CD8-positive, alpha-beta memory T cell (primary cell): ENCODE results near the gene PKD2. TPM values are rescaled to one million over a fixed set of nuclear protein-coding genes. Genes with fewer than 3 reads are reported as not detected.

Experiments
- CTCF ChIA-PET: fragments of 350-600 bp; sonication (Branson Sonifier 250); formaldehyde crosslinking; loops from one replicate; lab custom pipeline; 2021; ENCODE audit warnings: antibody characterized with exemption; lab: Charles Lee
- POLR2A ChIA-PET: fragments of 350-600 bp; sonication (Branson Sonifier 250); formaldehyde crosslinking; loops from one replicate; lab custom pipeline; 2021; ENCODE audit warnings: antibody characterized with exemption; lab: Charles Lee
- DNase-seq, 5 donors: peaks; one replicate each; pipeline versions ENCODE4 v3.0.0 to v3.0.0-alpha.2; 2020 to 2022; ENCODE audit warnings: mixed read lengths in 1 of 5
- H3K27ac ChIP-seq: one replicate; pipeline ENCODE4 v1.7.0; 2013; ENCODE audit warnings: low read depth, mild to moderate bottlenecking, low read length, moderate library complexity
- H3K27me3 ChIP-seq: 2 replicates; pipeline ENCODE4 v1.7.0; 2013; ENCODE audit warnings: low read length, mild to moderate bottlenecking; ENCODE audit not compliant: insufficient read depth, poor library complexity, severe bottlenecking
- H3K36me3 ChIP-seq: 2 replicates; pipeline ENCODE4 v1.7.0; 2013; ENCODE audit warnings: mild to moderate bottlenecking, low read length, moderate library complexity; ENCODE audit not compliant: insufficient read depth
- H3K4me1 ChIP-seq: 2 replicates; pipeline ENCODE4 v1.7.0; 2013; ENCODE audit warnings: mild to moderate bottlenecking, low read length, moderate library complexity; ENCODE audit not compliant: insufficient read depth
- H3K4me3 ChIP-seq: 2 replicates; pipeline ENCODE4 v1.7.0; 2013; ENCODE audit warnings: mild to moderate bottlenecking, low read length
- H3K9me3 ChIP-seq: 2 replicates; pipeline ENCODE4 v1.7.0; 2013; ENCODE audit warnings: mild to moderate bottlenecking, low read length
- H3K27ac Mint-ChIP-seq, 8 donors: one replicate each; pipeline ENCODE4 v1.8.0; 2020 to 2021; ENCODE audit warnings: mixed read lengths in 8 of 8, mild to moderate bottlenecking in 6 of 8, inconsistent platforms in 3 of 8, moderate library complexity in 3 of 8
- H3K27me3 Mint-ChIP-seq, 2 donors: one replicate each; pipeline ENCODE4 v1.8.0; 2020 to 2021; ENCODE audit warnings: mixed read lengths in 2 of 2, mild to moderate bottlenecking in 1 of 2, moderate library complexity in 1 of 2
- H3K36me3 Mint-ChIP-seq, 3 donors: one replicate each; pipeline ENCODE4 v1.8.0; 2020 to 2021; ENCODE audit warnings: mixed read lengths in 3 of 3, inconsistent platforms in 1 of 3, mild to moderate bottlenecking in 1 of 3
- H3K4me1 Mint-ChIP-seq, 3 donors: one replicate each; pipeline ENCODE4 v1.8.0; 2020 to 2021; ENCODE audit warnings: mixed read lengths in 3 of 3, inconsistent platforms in 1 of 3, mild to moderate bottlenecking in 1 of 3
- H3K4me3 Mint-ChIP-seq, 7 donors: one replicate each; pipeline ENCODE4 v1.8.0; 2020 to 2021; ENCODE audit warnings: mixed read lengths in 7 of 7, mild to moderate bottlenecking in 6 of 7, moderate library complexity in 4 of 7, inconsistent platforms in 2 of 7
- H3K9me3 Mint-ChIP-seq, 5 donors: one replicate each; pipeline ENCODE4 v1.8.0; 2020 to 2022; ENCODE audit warnings: mixed read lengths in 5 of 5, mild to moderate bottlenecking in 3 of 5, moderate library complexity in 2 of 5, inconsistent platforms in 1 of 5
- polyA plus RNA-seq: library from polyadenylated mRNA; unstranded; fragments of 300-500 nt; fragmentation: Illumina TruSeq; gene quantifications from one replicate; pipeline ENCODE4 v1.2.3, GENCODE V29; 2021
- total RNA-seq, 2 experiments: library from RNA; stranded (reverse); gene quantifications; one replicate each; pipeline ENCODE4 v1.2.3, GENCODE V29; 2021

The PKD2 gene
- 1 to 10 TPM; 7.1 to 8.3 TPM for total RNA-seq
- polyA plus RNA-seq = 4.9 TPM

DNA sequence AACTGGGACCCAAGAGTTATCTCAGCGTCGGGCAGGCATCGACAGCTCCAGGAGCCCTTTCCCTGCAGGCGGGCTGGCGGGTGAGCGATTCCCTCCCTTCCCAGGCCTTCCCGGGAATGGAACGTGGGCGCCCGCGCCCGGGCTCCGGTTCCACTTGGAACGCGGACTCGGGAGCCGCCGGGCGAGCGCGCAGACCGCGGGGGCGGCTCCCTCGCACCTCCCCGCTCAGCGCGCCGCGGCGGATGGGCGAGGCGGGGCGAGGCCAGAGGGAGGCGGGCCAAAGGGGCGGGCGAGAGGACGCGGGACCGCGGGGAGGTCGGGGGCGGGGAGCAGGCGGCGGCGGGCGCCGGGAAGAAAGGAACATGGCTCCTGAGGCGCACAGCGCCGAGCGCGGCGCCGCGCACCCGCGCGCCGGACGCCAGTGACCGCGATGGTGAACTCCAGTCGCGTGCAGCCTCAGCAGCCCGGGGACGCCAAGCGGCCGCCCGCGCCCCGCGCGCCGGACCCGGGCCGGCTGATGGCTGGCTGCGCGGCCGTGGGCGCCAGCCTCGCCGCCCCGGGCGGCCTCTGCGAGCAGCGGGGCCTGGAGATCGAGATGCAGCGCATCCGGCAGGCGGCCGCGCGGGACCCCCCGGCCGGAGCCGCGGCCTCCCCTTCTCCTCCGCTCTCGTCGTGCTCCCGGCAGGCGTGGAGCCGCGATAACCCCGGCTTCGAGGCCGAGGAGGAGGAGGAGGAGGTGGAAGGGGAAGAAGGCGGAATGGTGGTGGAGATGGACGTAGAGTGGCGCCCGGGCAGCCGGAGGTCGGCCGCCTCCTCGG lies at the start of gene PKD2:
Gene PKD2 (plus strand): TSS at position 332 of the 818 bp plus-strand sequence. CDS start 99 bp downstream, at position 431.
- POLR2A ChIA-PET = no interaction called here
- H3K27ac Mint-ChIP-seq = peak within 1 kb of the TSS in 7 of 8 donors; percentile 57 to 94 (median 83)
- peaks cover 0 to 6% (median 2%) of the 10 kb centered on the region in 3 donors for H3K36me3 Mint-ChIP-seq
- no peaks in the 10 kb centered on the region for H3K9me3 Mint-ChIP-seq
- no peak within 1 kb of the TSS for H3K27ac ChIP-seq
- CTCF ChIA-PET = no interaction called here
- H3K4me1 Mint-ChIP-seq = peaks cover 34 to 38% (median 36%) of the 10 kb centered on the region in 3 donors
- H3K4me1 ChIP-seq = peaks cover 6% of the 10 kb centered on the region
- H3K4me3 ChIP-seq = peak within 1 kb of the TSS; percentile 64
- peaks cover 2 to 4% of the 10 kb centered on the region in 2 donors for H3K27me3 Mint-ChIP-seq
- H3K4me3 Mint-ChIP-seq = peak within 1 kb of the TSS; percentile 88 to 96 (median 95)
- DNase-seq = peak; percentile 51 to 78 (median 69)
- H3K27me3 ChIP-seq = no peaks in the 10 kb centered on the region
- H3K9me3 ChIP-seq = no peaks in the 10 kb centered on the region
- no peaks in the 10 kb centered on the region for H3K36me3 ChIP-seq

GRCh38 chr4:87961993-87962392 lies 45.4 kb upstream of the PKD2 start:
- Histone ChIP-seq H3K4me1 (no peaks in the 10 kb centered on the region), H3K27me3 (no peaks in the 10 kb centered on the region), H3K9me3 (no peaks in the 10 kb centered on the region), H3K27ac (no peak overlapping the region), H3K36me3 (no peaks in the 10 kb centered on the region), H3K4me3 (no peak overlapping the region)
- ChIA-PET CTCF (interaction anchor here (1.4 kb wide), 1 partner anchor 12 kb away, joined by 5 read pairs; no protein-coding TSS in a partner anchor), POLR2A (no interaction called here)
- Mint-ChIP-seq H3K4me1 (no peaks in the 10 kb centered on the region), H3K4me3 (no peak overlapping the region), H3K36me3 (no peaks in the 10 kb centered on the region), H3K27me3 (peaks cover 0 to 26% of the 10 kb centered on the region in 2 donors), H3K27ac (peak overlapping the region in 1 of 8 donors; percentile 56), H3K9me3 (no peaks in the 10 kb centered on the region)
- no peak for DNase-seq

- H3K9me3 Mint-ChIP-seq = no peaks in the 10 kb centered on the region
- CTCF ChIA-PET = interaction anchor here (1.4 kb wide), 1 partner anchor 11 kb away, joined by 5 read pairs; no protein-coding TSS in a partner anchor
- no peaks in the 10 kb centered on the region for H3K36me3 ChIP-seq
- no peaks in the 10 kb centered on the region for H3K36me3 Mint-ChIP-seq
- H3K27me3 Mint-ChIP-seq = peaks cover 1 to 30% of the 10 kb centered on the region in 2 donors
- H3K27ac Mint-ChIP-seq = no peak overlapping the region
- no peaks in the 10 kb centered on the region for H3K9me3 ChIP-seq
- H3K4me1 ChIP-seq = no peaks in the 10 kb centered on the region
- H3K27ac ChIP-seq = no peak overlapping the region
- POLR2A ChIA-PET = interaction anchor here (0.7 kb wide), 1 partner anchor 354 kb away, joined by 3 read pairs; no protein-coding TSS in a partner anchor
- H3K4me1 Mint-ChIP-seq = no peaks in the 10 kb centered on the region
- H3K27me3 ChIP-seq = no peaks in the 10 kb centered on the region
- no peak overlapping the region for H3K4me3 ChIP-seq
- DNase-seq = no peak
- no peak overlapping the region for H3K4me3 Mint-ChIP-seq
Measured at GRCh38 chr4:87962398-87963146, 44.9 kb upstream of the PKD2 start.

DNA sequence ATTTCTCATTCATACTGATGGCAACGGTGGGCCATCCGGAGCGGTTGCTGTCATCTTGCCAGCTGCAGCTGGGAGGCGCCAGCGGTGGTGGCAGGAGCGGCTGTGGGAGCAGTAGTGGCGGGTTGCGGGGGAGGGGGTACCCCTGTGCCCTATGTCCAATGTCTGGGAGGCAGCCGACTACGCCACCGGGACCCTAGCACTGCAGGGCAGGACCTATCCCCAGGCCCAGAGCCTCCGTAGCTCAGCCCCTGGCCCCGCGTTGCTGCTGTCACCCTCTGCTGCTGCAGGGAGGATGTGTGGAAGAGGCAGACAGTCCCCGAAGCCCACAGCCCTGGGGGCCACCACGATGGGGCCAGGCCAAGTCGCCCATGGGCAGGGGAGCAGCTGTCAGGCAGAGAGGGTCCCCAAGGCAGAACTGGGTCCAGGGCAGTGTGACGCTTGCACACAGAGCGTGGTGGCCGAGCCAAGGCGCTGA lies 41.9 kb upstream of the PKD2 start:
- Histone ChIP-seq H3K4me3 (no peak overlapping the region), H3K9me3 (no peaks in the 10 kb centered on the region), H3K36me3 (no peaks in the 10 kb centered on the region), H3K27me3 (no peaks in the 10 kb centered on the region), H3K27ac (no peak overlapping the region), H3K4me1 (no peaks in the 10 kb centered on the region)
- Mint-ChIP-seq H3K27ac (no peak overlapping the region), H3K4me3 (no peak overlapping the region), H3K9me3 (no peaks in the 10 kb centered on the region), H3K27me3 (peaks cover 5 to 28% of the 10 kb centered on the region in 2 donors), H3K36me3 (no peaks in the 10 kb centered on the region), H3K4me1 (no peaks in the 10 kb centered on the region)
- DNase-seq = no peak
- ChIA-PET POLR2A (no interaction called here), CTCF (no interaction called here)

- ChIA-PET CTCF (no interaction called here), POLR2A (no interaction called here)
- Mint-ChIP-seq H3K36me3 (no peaks in the 10 kb centered on the region), H3K9me3 (no peaks in the 10 kb centered on the region), H3K4me3 (no peak overlapping the region), H3K4me1 (no peaks in the 10 kb centered on the region), H3K27ac (no peak overlapping the region), H3K27me3 (peaks cover 5 to 30% of the 10 kb centered on the region in 2 donors)
- H3K9me3 ChIP-seq = no peaks in the 10 kb centered on the region
- no peaks in the 10 kb centered on the region for H3K4me1 ChIP-seq
- no peak overlapping the region for H3K27ac ChIP-seq
- DNase-seq = no peak
- no peaks in the 10 kb centered on the region for H3K27me3 ChIP-seq
- no peaks in the 10 kb centered on the region for H3K36me3 ChIP-seq
- no peak overlapping the region for H3K4me3 ChIP-seq
Measured at GRCh38 chr4:87966095-87966496, 41.3 kb upstream of the PKD2 start.

DNA sequence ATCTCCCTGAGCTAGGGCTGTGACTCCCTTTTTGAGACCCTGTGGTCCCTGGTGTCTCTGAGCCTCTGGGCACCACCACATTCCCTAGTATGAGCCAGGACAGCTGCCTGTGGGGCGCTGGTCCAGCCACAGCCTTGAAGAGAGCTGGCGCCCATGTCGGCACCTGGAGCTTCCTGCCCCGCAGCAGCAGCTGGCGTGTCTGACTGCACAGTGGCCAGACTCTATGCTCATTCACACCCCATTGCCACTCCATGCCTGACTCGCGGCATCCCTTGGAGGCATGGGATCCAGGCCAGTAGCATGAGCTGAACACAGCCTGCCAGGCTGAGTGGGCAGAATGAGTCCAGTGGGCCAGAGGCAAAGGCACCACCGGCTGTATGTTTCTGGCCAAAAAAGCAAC lies 40.2 kb upstream of the PKD2 start:
- no peak for DNase-seq
- H3K4me3 Mint-ChIP-seq = no peak overlapping the region
- H3K27me3 ChIP-seq = no peaks in the 10 kb centered on the region
- ChIA-PET POLR2A (no interaction called here), CTCF (interaction anchor here (1.5 kb wide), 1 partner anchor 13 kb away, joined by 5 read pairs; no protein-coding TSS in a partner anchor)
- H3K4me1 Mint-ChIP-seq = no peaks in the 10 kb centered on the region
- no peak overlapping the region for H3K27ac ChIP-seq
- H3K36me3 Mint-ChIP-seq = no peaks in the 10 kb centered on the region
- H3K4me3 ChIP-seq = no peak overlapping the region
- no peaks in the 10 kb centered on the region for H3K9me3 ChIP-seq
- no peak overlapping the region for H3K27ac Mint-ChIP-seq
- no peaks in the 10 kb centered on the region for H3K4me1 ChIP-seq
- peaks cover 9 to 30% of the 10 kb centered on the region in 2 donors for H3K27me3 Mint-ChIP-seq
- no peaks in the 10 kb centered on the region for H3K36me3 ChIP-seq
- H3K9me3 Mint-ChIP-seq = no peaks in the 10 kb centered on the region

DNA sequence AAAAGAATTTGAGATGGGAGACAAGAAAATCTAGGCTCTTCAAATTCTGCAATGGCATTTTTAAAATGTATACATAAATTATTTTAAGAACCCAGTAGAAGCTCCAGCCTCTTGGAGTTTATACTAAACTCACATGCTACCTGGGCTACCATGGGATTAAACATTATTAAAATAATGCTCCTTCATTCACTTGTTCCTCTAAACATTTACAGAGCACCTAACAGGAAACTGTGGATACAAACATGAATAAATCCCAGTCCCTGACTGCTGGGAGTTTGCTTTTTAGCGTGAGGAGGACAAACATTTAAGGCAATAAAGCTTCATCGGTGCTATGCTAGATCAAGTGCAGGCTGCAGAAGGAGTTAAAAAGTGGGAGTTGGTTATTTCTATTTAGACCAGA lies 37.3 kb upstream of the PKD2 start:
- Mint-ChIP-seq H3K36me3 (no peaks in the 10 kb centered on the region), H3K4me1 (peaks cover 1 to 6% (median 3%) of the 10 kb centered on the region in 3 donors), H3K9me3 (no peaks in the 10 kb centered on the region), H3K27ac (no peak overlapping the region), H3K4me3 (no peak overlapping the region), H3K27me3 (peaks cover 20 to 41% of the 10 kb centered on the region in 2 donors)
- Histone ChIP-seq H3K9me3 (no peaks in the 10 kb centered on the region), H3K4me1 (no peaks in the 10 kb centered on the region), H3K27ac (no peak overlapping the region), H3K27me3 (no peaks in the 10 kb centered on the region), H3K4me3 (no peak overlapping the region), H3K36me3 (no peaks in the 10 kb centered on the region)
- CTCF ChIA-PET = no interaction called here
- POLR2A ChIA-PET = no interaction called here
- no peak for DNase-seq

DNA sequence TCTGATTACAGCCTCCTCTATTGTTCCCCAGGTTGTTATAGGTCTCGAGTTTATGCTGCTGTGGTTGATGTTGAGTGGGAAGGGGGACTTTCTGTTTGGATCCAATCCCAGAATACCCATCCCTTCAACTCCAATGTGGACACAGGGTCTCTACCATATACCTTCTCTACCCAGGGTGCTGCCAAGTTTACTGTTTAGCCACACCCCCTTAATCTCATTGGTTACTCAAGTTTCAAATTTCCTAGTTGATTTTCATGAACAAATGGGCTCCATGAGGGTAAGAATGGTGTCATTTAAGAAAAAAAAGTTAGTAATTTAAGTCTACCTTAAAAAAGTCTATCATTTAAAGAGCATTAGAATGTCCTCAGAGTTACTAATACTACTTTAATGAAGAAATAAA lies 35.6 kb upstream of the PKD2 start:
- Histone ChIP-seq H3K36me3 (no peaks in the 10 kb centered on the region), H3K9me3 (no peaks in the 10 kb centered on the region), H3K27me3 (peaks cover 3% of the 10 kb centered on the region), H3K27ac (no peak overlapping the region), H3K4me3 (no peak overlapping the region), H3K4me1 (peaks cover 8% of the 10 kb centered on the region)
- Mint-ChIP-seq H3K9me3 (no peaks in the 10 kb centered on the region), H3K4me3 (no peak overlapping the region), H3K36me3 (no peaks in the 10 kb centered on the region), H3K27me3 (peaks cover 28 to 47% of the 10 kb centered on the region in 2 donors), H3K4me1 (peaks cover 9 to 13% (median 10%) of the 10 kb centered on the region in 3 donors), H3K27ac (no peak overlapping the region)
- ChIA-PET CTCF (no interaction called here), POLR2A (no interaction called here)
- no peak for DNase-seq
